ENCODE measurements around the gene MRPS7. TPM values are rescaled to one million over a fixed set of nuclear protein-coding genes. Genes with fewer than 3 reads are reported as not detected.

MRPS7 gene
- total RNA-seq, 5 donors from 2014 or later (not counting 1 experiment from before 2014, with no cell fraction given) = 29.8 to 39.4 (median 33.6) TPM

DNA sequence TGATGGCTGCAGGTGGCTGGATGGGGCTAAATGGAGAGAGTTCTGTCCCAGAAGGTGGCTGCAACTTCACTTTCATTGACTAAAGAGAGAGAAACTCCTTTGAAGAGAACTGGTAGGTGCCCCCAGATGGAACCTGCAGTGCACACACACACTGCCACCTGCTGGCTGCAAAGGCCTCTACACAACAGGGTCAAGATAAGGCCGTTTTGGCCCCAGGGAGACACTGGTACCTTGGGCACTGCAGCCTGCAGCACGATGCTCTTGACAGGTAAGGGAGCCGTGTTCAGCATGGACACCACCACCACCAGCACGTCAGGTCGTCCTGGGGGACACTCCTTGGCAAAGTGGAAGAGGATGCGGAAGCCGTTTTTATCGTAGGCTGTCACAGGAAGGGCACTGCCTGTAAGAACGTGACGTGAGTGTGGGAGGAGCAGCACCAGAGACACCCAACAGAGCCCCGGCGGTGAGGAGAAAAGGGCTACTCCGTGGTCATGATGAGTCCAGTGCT, 22.9 kb upstream of the MRPS7 start:
- DNase-seq = peak in 34 of 35 experiments; percentile 22 to 77 (median 51)
- H3K27ac ChIP-seq (ENCODE audit: low read length) = peak overlapping the region; percentile 18
- H3K36me3 ChIP-seq (ENCODE audit: control insufficient read depth in 2 of 2, extremely low read depth in 1 of 2, insufficient read depth in 1 of 2, low read length in 1 of 2) = peaks cover 19 to 88% of the 10 kb centered on the region in 2 donors
- peak overlapping the region in 1 of 2 donors; percentile 16 for H3K4me3 ChIP-seq (ENCODE audit: control insufficient read depth in 1 of 2, extremely low read depth in 1 of 2, low read length in 1 of 2)
- H3K4me1 ChIP-seq (ENCODE audit: control insufficient read depth in 1 of 2, extremely low read depth in 1 of 2, insufficient read depth in 2 of 2, low read length in 2 of 2) = peaks cover 0 to 52% of the 10 kb centered on the region in 2 experiments
- peaks cover 19 to 34% (median 26%) of the 10 kb centered on the region in 3 donors for H3K4me1 Mint-ChIP-seq
- peak overlapping the region; percentile 14 to 73 (median 36) for H3K4me3 Mint-ChIP-seq
- H3K36me3 Mint-ChIP-seq = peaks cover 49% of the 10 kb centered on the region
- ChIA-PET CTCF (interaction anchor here in 1 of 2 donors (0.8 to 1.2 kb wide), 2 partner anchors 21 to 124 kb away, joined by 3 to 4 read pairs; no protein-coding TSS in a partner anchor), POLR2A (no interaction called here)
- H3K9me3 ChIP-seq = no peaks in the 10 kb centered on the region
- H3K27me3 Mint-ChIP-seq = no peaks in the 10 kb centered on the region
- no peaks in the 10 kb centered on the region for H3K9me3 Mint-ChIP-seq
- ATAC-seq (replicated peaks in 1 of 4) = peak; percentile 61 to 74 (median 72)
- no peaks in the 10 kb centered on the region for H3K27me3 ChIP-seq (replicated peaks in 1 of 2; ENCODE audit: control insufficient read depth in 2 of 2, extremely low read depth in 1 of 2, insufficient read depth in 2 of 2, low read length in 1 of 2)
- peak overlapping the region; percentile 77 to 90 for H3K27ac Mint-ChIP-seq
- WGBS (ENCODE audit: insufficient coverage) = 44% methylated on average over 13 of the region's 13 CpGs

- ChIA-PET CTCF (interaction anchor here (0.8 to 1.2 kb wide), 3 partner anchors 21 to 125 kb away, joined by 3 to 4 read pairs (median 3); no protein-coding TSS in a partner anchor), POLR2A (no interaction called here)
- Mint-ChIP-seq H3K27ac (peak overlapping the region; percentile 77 to 90), H3K27me3 (no peaks in the 10 kb centered on the region), H3K4me1 (peaks cover 21 to 38% (median 29%) of the 10 kb centered on the region in 3 donors), H3K36me3 (peaks cover 52% of the 10 kb centered on the region), H3K4me3 (no peak overlapping the region), H3K9me3 (no peaks in the 10 kb centered on the region)
- DNase-seq (no peak), ATAC-seq (replicated peaks in 1 of 4) (no peak)
- peaks cover 19 to 93% of the 10 kb centered on the region in 2 donors for H3K36me3 ChIP-seq (ENCODE audit: control insufficient read depth in 2 of 2, extremely low read depth in 1 of 2, insufficient read depth in 1 of 2, low read length in 1 of 2)
- no peaks in the 10 kb centered on the region for H3K9me3 ChIP-seq
- WGBS (ENCODE audit: insufficient coverage) = 98% methylated on average over 7 of the region's 12 CpGs
- H3K27ac ChIP-seq (ENCODE audit: low read length) = peak overlapping the region; percentile 18
- no peak overlapping the region for H3K4me3 ChIP-seq (ENCODE audit: control insufficient read depth in 1 of 2, extremely low read depth in 1 of 2, low read length in 1 of 2)
- peaks cover 0 to 57% of the 10 kb centered on the region in 2 experiments for H3K4me1 ChIP-seq (ENCODE audit: control insufficient read depth in 1 of 2, extremely low read depth in 1 of 2, insufficient read depth in 2 of 2, low read length in 2 of 2)
- H3K27me3 ChIP-seq (replicated peaks in 1 of 2; ENCODE audit: control insufficient read depth in 2 of 2, extremely low read depth in 1 of 2, insufficient read depth in 2 of 2, low read length in 1 of 2) = no peaks in the 10 kb centered on the region
Measured at GRCh38 chr17:75239214-75239613, 22.5 kb upstream of the MRPS7 start.

- no peaks in the 10 kb centered on the region for H3K27me3 ChIP-seq (replicated peaks in 1 of 2; ENCODE audit: control insufficient read depth in 2 of 2, extremely low read depth in 1 of 2, insufficient read depth in 2 of 2, low read length in 1 of 2)
- DNase-seq (no peak), ATAC-seq (replicated peaks in 1 of 4) (no peak)
- peaks cover 0 to 63% of the 10 kb centered on the region in 2 experiments for H3K4me1 ChIP-seq (ENCODE audit: control insufficient read depth in 1 of 2, extremely low read depth in 1 of 2, insufficient read depth in 2 of 2, low read length in 2 of 2)
- no peak overlapping the region for H3K27ac ChIP-seq (ENCODE audit: low read length)
- no peaks in the 10 kb centered on the region for H3K27me3 Mint-ChIP-seq
- H3K4me3 ChIP-seq (ENCODE audit: control insufficient read depth in 1 of 2, extremely low read depth in 1 of 2, low read length in 1 of 2) = no peak overlapping the region
- no peaks in the 10 kb centered on the region for H3K9me3 Mint-ChIP-seq
- peaks cover 15 to 93% of the 10 kb centered on the region in 2 donors for H3K36me3 ChIP-seq (ENCODE audit: control insufficient read depth in 2 of 2, extremely low read depth in 1 of 2, insufficient read depth in 1 of 2, low read length in 1 of 2)
- peak overlapping the region in 1 of 2 donors; percentile 65 for H3K27ac Mint-ChIP-seq
- WGBS (ENCODE audit: insufficient coverage) = 96% methylated on average over 20 of the region's 23 CpGs
- peaks cover 49% of the 10 kb centered on the region for H3K36me3 Mint-ChIP-seq
- POLR2A ChIA-PET = no interaction called here
- H3K4me1 Mint-ChIP-seq = peaks cover 26 to 43% (median 34%) of the 10 kb centered on the region in 3 donors
- no peak overlapping the region for H3K4me3 Mint-ChIP-seq
- H3K9me3 ChIP-seq = no peaks in the 10 kb centered on the region
- CTCF ChIA-PET = interaction anchor here (0.6 to 3.0 kb wide), 7 partner anchors 10 to 260 kb away, joined by 3 to 12 read pairs (median 3); partner anchors contain the start of gene MIF4GD (in 1 of the 2)
Measured at GRCh38 chr17:75239778-75240393, 21.8 kb upstream of the MRPS7 start.

DNA sequence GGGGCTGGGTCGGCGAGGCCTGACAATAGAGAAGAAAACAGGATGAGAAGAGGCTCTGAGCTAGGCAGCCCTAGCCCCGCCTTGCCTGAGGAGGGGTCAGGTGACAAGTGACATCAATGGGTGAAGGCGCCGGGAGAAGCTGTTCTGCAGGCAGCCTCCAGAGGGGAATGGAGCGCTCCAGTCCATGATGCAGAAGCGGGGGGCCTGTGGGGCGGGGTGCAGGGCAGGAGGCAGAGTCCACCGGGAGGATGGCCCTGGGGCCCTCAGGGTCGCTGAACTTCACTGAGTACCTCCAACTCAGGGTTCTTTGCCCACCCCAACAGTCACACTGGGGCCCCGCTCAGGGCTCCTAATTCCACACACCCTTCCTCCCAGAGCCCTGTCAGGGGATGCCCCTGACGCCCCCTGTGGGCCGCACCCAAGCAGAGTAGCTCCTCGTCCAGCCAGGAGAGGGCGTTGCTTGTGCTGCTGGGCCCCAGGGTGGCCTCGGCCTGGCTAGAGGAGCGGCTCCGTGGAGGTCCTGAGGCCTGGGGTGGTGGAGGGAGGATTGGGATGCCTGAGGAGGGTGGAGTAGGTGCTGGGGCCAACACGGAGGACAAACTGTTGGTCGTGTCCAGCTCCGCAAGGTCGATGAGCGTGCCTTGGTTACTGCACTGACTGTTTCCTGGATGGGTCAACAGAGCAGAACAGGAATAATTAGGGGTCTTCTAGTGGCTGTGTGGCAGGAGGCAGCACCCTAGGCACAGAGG, 21.1 kb upstream of the MRPS7 start:
- H3K4me1 ChIP-seq (ENCODE audit: control insufficient read depth in 1 of 2, extremely low read depth in 1 of 2, insufficient read depth in 2 of 2, low read length in 2 of 2) = peaks cover 0 to 63% of the 10 kb centered on the region in 2 experiments
- H3K27ac Mint-ChIP-seq = peak overlapping the region; percentile 16 to 65
- H3K9me3 Mint-ChIP-seq = no peaks in the 10 kb centered on the region
- H3K9me3 ChIP-seq = no peaks in the 10 kb centered on the region
- CTCF ChIA-PET = interaction anchor here (0.6 to 3.0 kb wide), 5 partner anchors 9 to 260 kb away, joined by 3 to 12 read pairs (median 3); partner anchors contain the start of gene MIF4GD (in 1 of the 2)
- POLR2A ChIA-PET = interaction anchor here in 1 of 2 donors (0.9 kb wide), 1 partner anchor 127 kb away, joined by 3 read pairs; no protein-coding TSS in a partner anchor
- H3K36me3 ChIP-seq (ENCODE audit: control insufficient read depth in 2 of 2, extremely low read depth in 1 of 2, insufficient read depth in 1 of 2, low read length in 1 of 2) = peaks cover 16 to 93% of the 10 kb centered on the region in 2 donors
- H3K4me1 Mint-ChIP-seq = peaks cover 26 to 43% (median 34%) of the 10 kb centered on the region in 3 donors
- H3K36me3 Mint-ChIP-seq = peaks cover 44% of the 10 kb centered on the region
- DNase-seq (peak in 10 of 35 experiments; percentile 20 to 49 (median 28)), ATAC-seq (replicated peaks in 1 of 4) (peak in 3 of 4 experiments; percentile 11 to 20 (median 18))
- H3K27me3 Mint-ChIP-seq = no peaks in the 10 kb centered on the region
- H3K4me3 Mint-ChIP-seq = no peak overlapping the region
- no peak overlapping the region for H3K4me3 ChIP-seq (ENCODE audit: control insufficient read depth in 1 of 2, extremely low read depth in 1 of 2, low read length in 1 of 2)
- H3K27me3 ChIP-seq (replicated peaks in 1 of 2; ENCODE audit: control insufficient read depth in 2 of 2, extremely low read depth in 1 of 2, insufficient read depth in 2 of 2, low read length in 1 of 2) = no peaks in the 10 kb centered on the region
- WGBS (ENCODE audit: insufficient coverage) = 85% methylated on average over 22 of the region's 23 CpGs
- H3K27ac ChIP-seq (ENCODE audit: low read length) = no peak overlapping the region

DNA sequence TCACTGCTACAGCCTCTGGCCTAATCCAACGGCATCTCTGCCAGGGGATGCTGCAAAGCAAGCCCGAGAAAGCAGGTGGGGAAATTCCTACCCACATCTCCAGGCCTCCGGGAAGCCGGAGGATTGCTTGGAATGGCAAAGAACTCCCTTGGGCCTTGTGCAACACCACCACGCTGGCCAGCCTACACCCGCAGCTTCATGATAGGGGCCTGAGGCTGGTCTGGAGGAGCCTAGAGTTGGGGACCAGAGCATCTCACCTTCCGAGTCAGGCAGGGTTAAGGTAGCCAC, 20.6 kb upstream of the MRPS7 start:
- CTCF ChIA-PET = interaction anchor here in 1 of 2 donors (3.0 kb wide), 1 partner anchor 30 kb away, joined by 12 read pairs; the partner anchor contains the start of gene MIF4GD
- Mint-ChIP-seq H3K4me1 (peaks cover 26 to 44% (median 34%) of the 10 kb centered on the region in 3 donors), H3K27me3 (no peaks in the 10 kb centered on the region), H3K9me3 (no peaks in the 10 kb centered on the region), H3K27ac (no peak overlapping the region), H3K36me3 (peaks cover 45% of the 10 kb centered on the region), H3K4me3 (no peak overlapping the region)
- 88% methylated on average over 5 of the region's 7 CpGs for WGBS (ENCODE audit: insufficient coverage)
- POLR2A ChIA-PET = interaction anchor here in 1 of 2 donors (0.9 kb wide), 1 partner anchor 127 kb away, joined by 3 read pairs; no protein-coding TSS in a partner anchor
- Histone ChIP-seq H3K9me3 (no peaks in the 10 kb centered on the region), H3K4me3 (ENCODE audit: control insufficient read depth in 1 of 2, extremely low read depth in 1 of 2, low read length in 1 of 2) (no peak overlapping the region), H3K36me3 (ENCODE audit: control insufficient read depth in 2 of 2, extremely low read depth in 1 of 2, insufficient read depth in 1 of 2, low read length in 1 of 2) (peaks cover 21 to 95% of the 10 kb centered on the region in 2 donors), H3K27ac (ENCODE audit: low read length) (peak overlapping the region; percentile 77), H3K4me1 (ENCODE audit: control insufficient read depth in 1 of 2, extremely low read depth in 1 of 2, insufficient read depth in 2 of 2, low read length in 2 of 2) (peaks cover 0 to 63% of the 10 kb centered on the region in 2 experiments), H3K27me3 (replicated peaks in 1 of 2; ENCODE audit: control insufficient read depth in 2 of 2, extremely low read depth in 1 of 2, insufficient read depth in 2 of 2, low read length in 1 of 2) (no peaks in the 10 kb centered on the region)
- no peak for ATAC-seq (replicated peaks in 1 of 4)
- DNase-seq = no peak

DNA sequence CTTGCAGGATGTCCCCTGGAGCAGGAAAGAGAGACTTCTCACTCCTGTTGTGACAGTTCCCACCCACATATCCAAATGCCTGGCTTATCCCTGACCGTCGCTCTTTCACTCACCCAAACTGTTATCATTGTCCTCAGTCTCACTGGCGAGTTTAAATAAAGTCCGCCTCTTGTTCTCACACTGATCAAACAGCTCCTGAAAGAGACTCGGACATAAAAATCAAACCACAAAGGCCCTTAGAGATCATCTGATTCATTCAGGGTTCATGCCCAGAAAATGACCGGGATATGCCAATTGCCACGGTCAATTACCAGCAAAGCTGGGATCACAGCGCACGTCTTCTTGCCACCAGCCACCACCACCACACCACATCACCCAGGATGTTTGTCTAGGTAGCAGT, 20.2 kb upstream of the MRPS7 start:
- no peak for DNase-seq
- no peak for ATAC-seq (replicated peaks in 1 of 4)
- Mint-ChIP-seq H3K36me3 (peaks cover 43% of the 10 kb centered on the region), H3K27me3 (no peaks in the 10 kb centered on the region), H3K4me1 (peaks cover 26 to 45% (median 34%) of the 10 kb centered on the region in 3 donors), H3K9me3 (no peaks in the 10 kb centered on the region), H3K4me3 (peak overlapping the region in 1 of 3 donors; percentile 30), H3K27ac (peak overlapping the region; percentile 66 to 91)
- WGBS (ENCODE audit: insufficient coverage) = 95% methylated on average over 9 of the region's 9 CpGs
- Histone ChIP-seq H3K4me3 (ENCODE audit: control insufficient read depth in 1 of 2, extremely low read depth in 1 of 2, low read length in 1 of 2) (no peak overlapping the region), H3K27ac (ENCODE audit: low read length) (peak overlapping the region; percentile 77), H3K27me3 (replicated peaks in 1 of 2; ENCODE audit: control insufficient read depth in 2 of 2, extremely low read depth in 1 of 2, insufficient read depth in 2 of 2, low read length in 1 of 2) (no peaks in the 10 kb centered on the region), H3K9me3 (no peaks in the 10 kb centered on the region), H3K4me1 (ENCODE audit: control insufficient read depth in 1 of 2, extremely low read depth in 1 of 2, insufficient read depth in 2 of 2, low read length in 2 of 2) (peaks cover 0 to 63% of the 10 kb centered on the region in 2 experiments), H3K36me3 (ENCODE audit: control insufficient read depth in 2 of 2, extremely low read depth in 1 of 2, insufficient read depth in 1 of 2, low read length in 1 of 2) (peaks cover 21 to 96% of the 10 kb centered on the region in 2 donors)
- ChIA-PET POLR2A (interaction anchor here in 1 of 2 donors (0.6 kb wide), 1 partner anchor 142 kb away, joined by 3 read pairs; no protein-coding TSS in a partner anchor), CTCF (interaction anchor here in 1 of 2 donors (0.6 to 3.0 kb wide), 3 partner anchors 11 to 122 kb away, joined by 5 to 12 read pairs (median 8); partner anchors contain the start of gene MIF4GD)
